T-cell (primary cell): ENCODE results near the gene ERCC1. TPM values are rescaled to one million over a fixed set of nuclear protein-coding genes. Genes with fewer than 3 reads are reported as not detected.

ENCODE experiments used
- ATAC-seq, 4 experiments: fragments of 200-7000 bp in 3 of 4; fragments of 150-1000 bp in 1 of 4; cut with Tn5 transposase; replicated peaks in 1 of 4; 1 replicate in 3 of 4; 2 replicates in 1 of 4; pipeline ENCODE4 v1.10.0; 2021; ENCODE audit warnings: moderate library complexity in 3 of 4, mild to moderate bottlenecking in 2 of 4, moderate number of reproducible peaks in 1 of 4
- CTCF ChIA-PET, 2 donors: fragments of 300-600 bp; sonication (Branson Sonifier 250); formaldehyde crosslinking; loops; one replicate each; lab custom pipeline; 2022; ENCODE audit warnings: antibody characterized with exemption in 2 of 2; lab: Charles Lee
- POLR2A ChIA-PET, 2 donors: fragments of 300-600 bp; sonication (Branson Sonifier 250); formaldehyde crosslinking; loops; one replicate each; lab custom pipeline; 2022; ENCODE audit warnings: antibody characterized with exemption in 2 of 2; lab: Charles Lee
- DNase-seq, 35 experiments: peaks; one replicate each; pipeline versions ENCODE4 v3.0.0 to v3.0.0-alpha.2; 2013 to 2023
- H3K27ac ChIP-seq: one replicate; pipeline ENCODE4 v1.5.1; 2013; ENCODE audit warnings: low read length
- H3K27me3 ChIP-seq, 2 experiments: replicated peaks in 1 of 2; 1 replicate in 1 of 2; 2 replicates in 1 of 2; pipeline versions ENCODE4 v1.6.1 to v1.7.0; 2013; ENCODE audit warnings: low read length in 1 of 2, mixed read lengths in 1 of 2; ENCODE audit not compliant: control insufficient read depth in 2 of 2, insufficient read depth in 2 of 2; ENCODE audit errors: extremely low read depth in 1 of 2
- H3K36me3 ChIP-seq, 2 donors: 1 replicate in 1 of 2; 2 replicates in 1 of 2; pipeline versions ENCODE4 v1.6.1 to v1.7.0; 2013; ENCODE audit warnings: low read length in 1 of 2; ENCODE audit not compliant: control insufficient read depth in 2 of 2, insufficient read depth in 1 of 2; ENCODE audit errors: extremely low read depth in 1 of 2
- H3K4me1 ChIP-seq, 2 experiments: 1 replicate in 1 of 2; 2 replicates in 1 of 2; pipeline versions ENCODE4 v1.6.1 to v1.7.0; 2013; ENCODE audit warnings: low read length in 2 of 2, mixed read lengths in 1 of 2; ENCODE audit not compliant: insufficient read depth in 2 of 2, control insufficient read depth in 1 of 2; ENCODE audit errors: extremely low read depth in 1 of 2
- H3K4me3 ChIP-seq, 2 donors: 1 replicate in 1 of 2; 2 replicates in 1 of 2; pipeline versions ENCODE4 v1.5.1 to v1.7.0; 2013; ENCODE audit warnings: mild to moderate bottlenecking in 2 of 2, low read length in 1 of 2, moderate library complexity in 1 of 2; ENCODE audit not compliant: control insufficient read depth in 1 of 2; ENCODE audit errors: extremely low read depth in 1 of 2
- H3K9me3 ChIP-seq: 2 replicates; pipeline ENCODE4 v1.7.0; 2013
- H3K27ac Mint-ChIP-seq, 2 donors: one replicate each; pipeline ENCODE4 v1.8.0; 2020 to 2021; ENCODE audit warnings: mild to moderate bottlenecking in 2 of 2, mixed read lengths in 2 of 2
- H3K27me3 Mint-ChIP-seq, 2 donors: one replicate each; pipeline ENCODE4 v1.8.0; 2021 to 2022; ENCODE audit warnings: mixed read lengths in 2 of 2
- H3K36me3 Mint-ChIP-seq: one replicate; pipeline ENCODE4 v1.8.0; 2021; ENCODE audit warnings: mixed read lengths
- H3K4me1 Mint-ChIP-seq, 3 donors: one replicate each; pipeline ENCODE4 v1.8.0; 2020 to 2022; ENCODE audit warnings: mixed read lengths in 3 of 3, mild to moderate bottlenecking in 1 of 3
- H3K4me3 Mint-ChIP-seq, 3 donors: one replicate each; pipeline ENCODE4 v1.8.0; 2020 to 2022; ENCODE audit warnings: mild to moderate bottlenecking in 3 of 3, mixed read lengths in 3 of 3, moderate library complexity in 3 of 3
- H3K9me3 Mint-ChIP-seq, 3 donors: one replicate each; pipeline ENCODE4 v1.8.0; 2020 to 2022; ENCODE audit warnings: mixed read lengths in 3 of 3
- WGBS: methylation state at CpG from one replicate; pipeline ENCODE4 v1.1.5; 2013; ENCODE audit warnings: missing lambda C conversion rate; ENCODE audit not compliant: insufficient coverage; 5-methylcytosine and 5-hydroxymethylcytosine counted together
- total RNA-seq, 35 experiments: library from RNA in 6 of 35; stranded (reverse) in 6 of 35; fragments of 120-200 nt in 1 of 35; gene quantifications; one replicate each; pipeline versions ENCODE4 v1.2.1 to v1.2.4 and lab custom pipeline; 2013 to 2026

Gene ERCC1
- total RNA-seq, 5 donors from 2014 or later (not counting 1 experiment from before 2014, with no cell fraction given) = 41.7 to 55.4 (median 51.6) TPM

DNA sequence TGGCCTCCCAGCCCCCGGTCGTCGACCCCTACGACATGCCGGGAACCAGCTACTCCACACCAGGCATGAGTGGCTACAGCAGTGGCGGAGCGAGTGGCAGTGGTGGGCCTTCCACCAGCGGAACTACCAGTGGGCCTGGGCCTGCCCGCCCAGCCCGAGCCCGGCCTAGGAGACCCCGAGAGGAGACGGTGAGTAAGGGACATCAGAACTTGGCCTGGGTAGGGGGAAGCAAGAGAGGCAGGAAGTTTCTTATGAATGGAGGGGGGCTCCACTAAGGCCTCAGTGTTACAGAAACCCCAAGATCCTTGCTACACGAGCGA, 47.0 kb upstream of the ERCC1 start:
- Mint-ChIP-seq H3K4me3 (peak overlapping the region; percentile 89 to 95 (median 89)), H3K9me3 (no peaks in the 10 kb centered on the region), H3K27me3 (peaks cover 13 to 16% of the 10 kb centered on the region in 2 donors), H3K27ac (peak overlapping the region in 1 of 2 donors; percentile 23), H3K36me3 (peaks cover 34% of the 10 kb centered on the region), H3K4me1 (peaks cover 41 to 50% (median 45%) of the 10 kb centered on the region in 3 donors)
- ChIA-PET POLR2A (interaction anchor here in 1 of 2 donors (0.6 kb wide), 1 partner anchor 36 kb away, joined by 3 read pairs; no protein-coding TSS in a partner anchor), CTCF (no interaction called here)
- DNase-seq (no peak), ATAC-seq (no peak)
- H3K4me3 ChIP-seq = no peak overlapping the region
- no peak overlapping the region for H3K27ac ChIP-seq
- 86% methylated on average over 7 of the region's 15 CpGs for whole genome bisulfite sequencing
- no peaks in the 10 kb centered on the region for H3K9me3 ChIP-seq
- peaks cover 12 to 55% of the 10 kb centered on the region in 2 experiments for H3K4me1 ChIP-seq
- peaks cover 11 to 36% of the 10 kb centered on the region in 2 experiments for H3K27me3 ChIP-seq
- H3K36me3 ChIP-seq = no peaks in the 10 kb centered on the region

DNA sequence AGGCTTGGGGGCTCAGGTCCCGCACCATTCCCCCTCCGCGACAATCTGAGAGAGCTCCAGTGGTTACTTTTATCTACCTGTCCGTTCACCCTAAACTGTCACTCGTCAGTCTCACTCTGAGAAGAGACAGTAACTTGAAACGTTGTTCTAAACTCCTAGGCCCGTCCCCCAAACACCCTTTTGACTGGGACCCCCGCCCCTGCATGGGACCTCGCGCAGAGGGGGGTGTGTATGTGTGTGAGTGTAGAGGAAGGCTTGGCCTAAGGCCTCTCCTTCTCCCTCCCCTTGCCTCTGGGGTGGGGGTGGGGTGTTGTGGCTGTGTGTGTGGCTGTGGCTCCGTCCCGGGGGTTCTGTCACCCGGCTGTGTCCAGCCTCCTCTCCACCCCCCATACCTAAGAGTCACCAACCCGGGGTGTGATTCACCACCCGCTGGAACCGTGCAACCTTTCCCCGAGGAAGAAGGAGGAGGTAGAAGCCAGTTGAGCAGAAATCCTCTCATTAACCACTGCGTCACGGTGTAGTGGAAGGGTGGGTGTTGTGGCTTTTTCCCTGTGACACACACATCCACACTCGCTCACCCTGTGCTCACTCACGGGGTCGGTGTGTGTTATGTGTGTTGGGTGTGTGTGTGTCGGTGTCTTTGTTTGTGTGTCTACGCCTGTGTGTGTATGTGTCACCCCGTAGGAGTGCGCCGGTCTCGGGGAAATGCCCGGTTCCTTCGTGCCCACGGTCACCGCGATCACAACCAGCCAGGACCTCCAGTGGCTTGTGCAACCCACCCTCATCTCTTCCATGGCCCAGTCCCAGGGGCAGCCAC, 46.4 kb upstream of the ERCC1 start:
- Mint-ChIP-seq H3K4me3 (peak overlapping the region; percentile 89 to 95 (median 89)), H3K4me1 (peaks cover 40 to 49% (median 40%) of the 10 kb centered on the region in 3 donors), H3K9me3 (no peaks in the 10 kb centered on the region), H3K27me3 (peaks cover 13 to 16% of the 10 kb centered on the region in 2 donors), H3K27ac (peak overlapping the region; percentile 93 to 97), H3K36me3 (peaks cover 34% of the 10 kb centered on the region)
- Histone ChIP-seq H3K27ac (peak overlapping the region; percentile 94), H3K27me3 (peaks cover 11 to 41% of the 10 kb centered on the region in 2 experiments), H3K9me3 (no peaks in the 10 kb centered on the region), H3K4me1 (peaks cover 12 to 55% of the 10 kb centered on the region in 2 experiments), H3K36me3 (no peaks in the 10 kb centered on the region), H3K4me3 (peak overlapping the region; percentile 73 to 86)
- 80% methylated on average over 9 of the region's 33 CpGs for WGBS
- POLR2A ChIA-PET = interaction anchor here (0.6 to 3.4 kb wide), 7 partner anchors 8 to 35 kb away, joined by 3 to 59 read pairs (median 7); no protein-coding TSS in a partner anchor
- CTCF ChIA-PET = interaction anchor here in 1 of 2 donors (1.0 to 4.8 kb wide), 4 partner anchors 9 to 30 kb away, joined by 3 to 31 read pairs (median 14); no protein-coding TSS in a partner anchor
- DNase-seq = peak in 4 of 35 experiments; percentile 25 to 59 (median 44)
- ATAC-seq = no peak

DNA sequence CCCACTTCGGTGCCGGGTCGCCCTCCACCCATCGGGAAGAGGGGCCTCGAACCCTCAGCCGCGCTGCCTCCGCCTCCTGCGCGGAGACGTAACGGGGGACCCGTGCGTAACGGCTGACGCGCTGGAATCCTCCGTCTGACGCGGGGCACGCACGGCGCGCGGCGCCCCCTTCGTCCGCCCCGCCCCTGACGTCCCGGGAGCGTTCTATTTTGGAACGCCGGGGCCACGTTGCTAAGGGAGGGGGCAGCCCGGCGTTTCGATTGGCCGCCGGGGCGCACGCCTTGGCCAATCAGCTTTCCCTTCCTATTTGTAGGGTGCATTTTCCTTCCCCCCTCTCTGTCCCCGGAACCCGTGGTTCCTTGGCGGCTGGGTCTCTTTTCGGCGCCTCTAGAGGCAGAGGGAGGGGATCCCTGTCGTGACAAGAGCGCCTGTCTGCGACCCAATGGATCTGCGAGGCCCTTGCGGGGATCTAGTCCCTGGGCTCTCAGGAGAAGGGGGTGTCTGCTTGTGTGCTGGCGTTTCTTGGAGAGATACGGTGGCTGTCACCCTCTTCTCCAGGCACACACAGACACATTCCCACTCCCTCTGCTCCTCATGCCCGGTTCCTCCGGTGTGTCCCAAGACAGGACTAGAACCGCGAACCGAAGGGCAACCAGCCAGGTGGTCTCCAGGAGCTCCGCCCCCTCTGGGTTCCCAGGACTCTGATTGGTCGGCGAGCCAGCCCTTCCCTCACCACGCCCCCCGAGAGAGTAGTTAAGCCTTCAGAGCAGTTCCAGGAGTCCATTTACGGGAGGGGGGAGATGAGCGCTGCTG, 45.6 kb upstream of the ERCC1 start:
- Histone ChIP-seq H3K27ac (peak overlapping the region; percentile 94), H3K4me3 (peak overlapping the region; percentile 73 to 86), H3K9me3 (no peaks in the 10 kb centered on the region), H3K27me3 (peaks cover 7 to 47% of the 10 kb centered on the region in 2 experiments), H3K36me3 (no peaks in the 10 kb centered on the region), H3K4me1 (peaks cover 8 to 48% of the 10 kb centered on the region in 2 experiments)
- Mint-ChIP-seq H3K27ac (peak overlapping the region; percentile 93 to 97), H3K36me3 (peaks cover 34% of the 10 kb centered on the region), H3K4me1 (peaks cover 33 to 42% (median 33%) of the 10 kb centered on the region in 3 donors), H3K9me3 (no peaks in the 10 kb centered on the region), H3K27me3 (peaks cover 12% of the 10 kb centered on the region in 2 donors), H3K4me3 (peak overlapping the region; percentile 89 to 95 (median 89))
- POLR2A ChIA-PET = interaction anchor here (0.6 to 3.4 kb wide), 7 partner anchors 9 to 234 kb away, joined by 4 to 59 read pairs (median 7); no protein-coding TSS in a partner anchor
- CTCF ChIA-PET = interaction anchor here in 1 of 2 donors (0.5 to 4.8 kb wide), 6 partner anchors 9 to 33 kb away, joined by 3 to 31 read pairs (median 3); no protein-coding TSS in a partner anchor
- ATAC-seq (peak; percentile 67 to 85 (median 84)), DNase-seq (peak; percentile 83 to 97 (median 94))
- 0% methylated on average over 34 of the region's 66 CpGs for WGBS

DNA sequence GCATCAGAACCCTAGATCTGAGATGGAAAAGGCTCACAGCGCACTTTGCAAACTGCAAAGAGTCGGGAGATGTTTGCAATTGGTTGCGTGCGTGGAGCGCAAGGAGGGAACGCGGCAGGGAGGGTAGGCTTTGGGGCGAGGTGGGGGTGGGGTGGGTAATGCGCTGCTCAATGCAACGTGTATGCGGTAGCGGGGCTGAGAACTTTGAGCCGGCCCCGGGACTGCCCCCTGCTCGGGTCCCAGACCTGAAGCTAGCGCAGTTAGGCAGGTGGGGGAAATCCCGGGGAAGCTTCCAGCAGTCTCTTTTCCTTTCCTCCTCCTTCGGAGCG, 45.0 kb upstream of the ERCC1 start:
- peak overlapping the region; percentile 94 for H3K27ac ChIP-seq
- H3K4me1 ChIP-seq = peaks cover 8 to 48% of the 10 kb centered on the region in 2 experiments
- no peaks in the 10 kb centered on the region for H3K36me3 ChIP-seq
- Mint-ChIP-seq H3K4me1 (peaks cover 33 to 42% (median 33%) of the 10 kb centered on the region in 3 donors), H3K27ac (peak overlapping the region; percentile 93 to 97), H3K4me3 (peak overlapping the region; percentile 89 to 95 (median 89)), H3K36me3 (peaks cover 28% of the 10 kb centered on the region), H3K9me3 (no peaks in the 10 kb centered on the region), H3K27me3 (peaks cover 8 to 12% of the 10 kb centered on the region in 2 donors)
- no peaks in the 10 kb centered on the region for H3K9me3 ChIP-seq
- peak; percentile 24 to 57 (median 32) for ATAC-seq
- H3K4me3 ChIP-seq = peak overlapping the region; percentile 73 to 86
- DNase-seq = peak in 24 of 35 experiments; percentile 60 to 89 (median 74)
- POLR2A ChIA-PET = interaction anchor here in 1 of 2 donors (0.6 to 3.4 kb wide), 6 partner anchors 9 to 234 kb away, joined by 4 to 59 read pairs (median 20); no protein-coding TSS in a partner anchor
- WGBS = 0% methylated on average over 12 of the region's 19 CpGs
- CTCF ChIA-PET = interaction anchor here in 1 of 2 donors (0.5 to 4.8 kb wide), 5 partner anchors 10 to 32 kb away, joined by 3 to 31 read pairs (median 3); no protein-coding TSS in a partner anchor
- peaks cover 7 to 44% of the 10 kb centered on the region in 2 experiments for H3K27me3 ChIP-seq

DNA sequence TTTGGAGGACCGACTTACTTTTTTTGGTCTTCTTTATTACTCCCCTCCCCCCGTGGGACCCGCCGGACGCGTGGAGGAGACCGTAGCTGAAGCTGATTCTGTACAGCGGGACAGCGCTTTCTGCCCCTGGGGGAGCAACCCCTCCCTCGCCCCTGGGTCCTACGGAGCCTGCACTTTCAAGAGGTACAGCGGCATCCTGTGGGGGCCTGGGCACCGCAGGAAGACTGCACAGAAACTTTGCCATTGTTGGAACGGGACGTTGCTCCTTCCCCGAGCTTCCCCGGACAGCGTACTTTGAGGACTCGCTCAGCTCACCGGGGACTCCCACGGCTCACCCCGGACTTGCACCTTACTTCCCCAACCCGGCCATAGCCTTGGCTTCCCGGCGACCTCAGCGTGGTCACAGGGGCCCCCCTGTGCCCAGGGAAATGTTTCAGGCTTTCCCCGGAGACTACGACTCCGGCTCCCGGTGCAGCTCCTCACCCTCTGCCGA, 44.5 kb upstream of the ERCC1 start:
- H3K36me3 ChIP-seq = no peaks in the 10 kb centered on the region
- peak overlapping the region; percentile 73 to 86 for H3K4me3 ChIP-seq
- DNase-seq = peak in 29 of 35 experiments; percentile 28 to 75 (median 49)
- peak overlapping the region; percentile 89 to 95 (median 89) for H3K4me3 Mint-ChIP-seq
- POLR2A ChIA-PET = interaction anchor here (0.5 to 3.4 kb wide), 11 partner anchors 10 to 418 kb away, joined by 3 to 59 read pairs (median 9); partner anchors contain the start of gene IRF2BP1 (in 1 of the 2)
- peak overlapping the region; percentile 94 for H3K27ac ChIP-seq
- H3K4me1 ChIP-seq = peaks cover 8 to 48% of the 10 kb centered on the region in 2 experiments
- peaks cover 7 to 42% of the 10 kb centered on the region in 2 experiments for H3K27me3 ChIP-seq
- no peaks in the 10 kb centered on the region for H3K9me3 ChIP-seq
- CTCF ChIA-PET = interaction anchor here in 1 of 2 donors (0.7 to 4.8 kb wide), 4 partner anchors 11 to 29 kb away, joined by 5 to 31 read pairs (median 15); no protein-coding TSS in a partner anchor
- H3K9me3 Mint-ChIP-seq = no peaks in the 10 kb centered on the region
- peak overlapping the region; percentile 93 to 97 for H3K27ac Mint-ChIP-seq
- WGBS = 0% methylated on average over 16 of the region's 31 CpGs
- H3K27me3 Mint-ChIP-seq = peaks cover 7 to 12% of the 10 kb centered on the region in 2 donors
- peaks cover 24% of the 10 kb centered on the region for H3K36me3 Mint-ChIP-seq
- H3K4me1 Mint-ChIP-seq = peaks cover 33 to 42% (median 33%) of the 10 kb centered on the region in 3 donors
- peak in 2 of 4 experiments; percentile 2 for ATAC-seq
